HS-5 (cell line): Measurements from ENCODE around the gene DENND6B.

Experiments used
- DNase-seq: peaks from one replicate; pipeline ENCODE4 v3.0.0-alpha.2; 2012; ENCODE audit warnings: low read depth

Gene DENND6B

GRCh38 chr22:50304528-50305392 lies 22.1 kb downstream of the DENND6B start:
- DNase-seq: no peak

GRCh38 chr22:50303848-50304527 lies 22.8 kb downstream of the DENND6B start:
- DNase-seq: no peak

- no peak for DNase-seq
Observed at GRCh38 chr22:50303515-50303847, 23.3 kb downstream of the DENND6B start.

GRCh38 chr22:50302564-50302963 lies 24.2 kb downstream of the DENND6B start:
- no peak for DNase-seq

GRCh38 chr22:50302041-50302541 lies 24.7 kb downstream of the DENND6B start:
- DNase-seq: no peak

- no peak for DNase-seq
Observed at GRCh38 chr22:50301581-50301991, 25.2 kb downstream of the DENND6B start.

- DNase-seq: no peak
Observed at GRCh38 chr22:50300620-50301257, 26.1 kb downstream of the DENND6B start.

- DNase-seq: no peak
Observed at GRCh38 chr22:50299785-50300619, 26.8 kb downstream of the DENND6B start.

- DNase-seq: no peak
Observed at GRCh38 chr22:50298937-50299784, 27.7 kb downstream of the DENND6B start.

GRCh38 chr22:50298266-50298637 lies 28.6 kb downstream of the DENND6B start:
- DNase-seq: no peak

- DNase-seq: no peak
Observed at GRCh38 chr22:50297510-50298265, 29.1 kb downstream of the DENND6B start.

- DNase-seq: no peak
Observed at GRCh38 chr22:50296658-50297490, 29.9 kb downstream of the DENND6B start.

- no peak for DNase-seq
Observed at GRCh38 chr22:50294319-50294656, 32.5 kb downstream of the DENND6B start.

- DNase-seq: peak; percentile 33
Observed at GRCh38 chr22:50293441-50294318, 33.1 kb downstream of the DENND6B start.

GRCh38 chr22:50292643-50293440 lies 34.0 kb downstream of the DENND6B start:
- DNase-seq: no peak

- no peak for DNase-seq
Observed at GRCh38 chr22:50289942-50290630, 36.7 kb downstream of the DENND6B start.
